HG02610 (cell line): ENCODE data around the gene CLDN7.

Experiments used
- ATAC-seq: cut with Tn5 transposase; IDR thresholded peaks from one replicate; pipeline ENCODE4 v1.9.1; 2021; ENCODE audit warnings: mild to moderate bottlenecking, moderate library complexity; ENCODE audit not compliant: unreplicated experiment

Gene CLDN7

GRCh38 chr17:7221278-7222092 is 40.8 kb downstream of the CLDN7 start:
- no peak for ATAC-seq

- no peak for ATAC-seq
Measured at GRCh38 chr17:7220593-7221277, 41.5 kb downstream of the CLDN7 start.

- ATAC-seq: peak; percentile 65
Measured at GRCh38 chr17:7219812-7220592, 42.3 kb downstream of the CLDN7 start, which contains the start of the genes ACADVL and DLG4. Gene ACADVL (plus strand): TSS chr17:7219938. CDS start chr17:7219985, 47 bp downstream. Gene DLG4 (minus strand): TSS chr17:7219836.

GRCh38 chr17:7219229-7219811 is 43.0 kb downstream of the CLDN7 start:
- no peak for ATAC-seq

GRCh38 chr17:7218758-7219157 is 43.5 kb downstream of the CLDN7 start:
- ATAC-seq: no peak

GRCh38 chr17:7218166-7218565 is 44.1 kb downstream of the CLDN7 start:
- ATAC-seq: no peak

- no peak for ATAC-seq
Measured at GRCh38 chr17:7217113-7217987, 44.9 kb downstream of the CLDN7 start.

- ATAC-seq: no peak
Measured at GRCh38 chr17:7216242-7217112, 45.8 kb downstream of the CLDN7 start.

GRCh38 chr17:7215652-7216180 is 46.6 kb downstream of the CLDN7 start:
- no peak for ATAC-seq

- ATAC-seq: no peak
Measured at GRCh38 chr17:7215136-7215638, 47.1 kb downstream of the CLDN7 start.

GRCh38 chr17:7214300-7215135 is 47.8 kb downstream of the CLDN7 start:
- ATAC-seq: peak; percentile 72

GRCh38 chr17:7213895-7214299 is 48.4 kb downstream of the CLDN7 start:
- ATAC-seq: no peak

GRCh38 chr17:7211491-7212273 is 50.6 kb downstream of the CLDN7 start:
- ATAC-seq: no peak
